Astrocyte of the spinal cord (primary cell): ENCODE measurements around the gene KLHL29.
A peak's percentile ranks its signal among the peaks of the same experiment; 100 is the strongest.

Source experiments
- DNase-seq: peaks from one replicate; pipeline ENCODE4 v3.0.0; 2011; ENCODE audit warnings: low read depth, low spot score
- H3K4me3 ChIP-seq: 2 replicates; pipeline ENCODE4 v1.5.1; 2011; ENCODE audit warnings: low read depth, mild to moderate bottlenecking, low read length, moderate library complexity
- in situ Hi-C: cut with HindIII; loops from 2 replicates; pipeline ENCODE4 v1.10.0; 2017; ENCODE audit warnings: low sequenced_read_pairs
- TF ChIP-seq, protein P1 (sequence below): IDR thresholded peaks from 2 replicates; pipeline ENCODE4 v1.5.1; 2012; ENCODE audit warnings: low read depth, mild to moderate bottlenecking, low read length, inconsistent platforms

The KLHL29 gene

DNA sequence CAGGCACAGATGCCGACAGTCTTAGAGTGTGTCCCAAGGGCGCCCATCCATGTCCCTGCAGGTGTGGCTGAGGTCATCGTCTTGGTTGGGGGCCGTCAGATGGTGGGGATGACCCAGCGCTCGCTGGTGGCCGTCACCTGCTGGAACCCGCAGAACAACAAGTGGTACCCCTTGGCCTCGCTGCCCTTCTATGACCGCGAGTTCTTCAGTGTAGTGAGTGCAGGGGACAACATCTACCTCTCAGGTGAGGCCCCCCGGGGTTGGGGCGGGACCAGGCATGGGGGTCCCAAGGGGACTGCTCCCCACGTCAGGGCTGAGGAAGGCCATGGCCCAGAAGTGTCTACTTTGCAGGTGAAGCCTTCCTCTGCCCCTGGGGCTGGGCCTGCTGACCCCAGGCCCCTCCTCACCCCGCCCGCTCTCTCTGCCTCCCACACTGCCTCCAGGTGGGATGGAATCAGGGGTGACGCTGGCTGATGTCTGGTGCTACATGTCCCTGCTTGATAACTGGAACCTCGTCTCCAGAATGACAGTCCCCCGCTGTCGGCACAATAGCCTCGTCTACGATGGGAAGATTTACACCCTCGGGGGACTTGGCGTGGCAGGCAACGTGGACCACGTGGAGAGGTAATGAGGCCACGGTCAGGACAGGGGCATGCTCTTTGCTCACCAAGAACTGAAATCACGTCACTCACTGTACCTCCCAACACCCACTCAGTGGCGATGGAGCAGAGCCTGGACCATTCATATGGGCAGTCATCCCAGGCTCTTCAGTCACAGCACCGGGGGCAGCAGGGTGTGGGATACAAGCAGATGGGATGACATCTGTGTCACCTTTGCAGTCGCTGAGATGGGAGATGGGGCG lies 311.1 kb downstream of the KLHL29 start:
- H3K4me3 ChIP-seq, result no peak overlapping the region
- DNase-seq, result no peak
- TF ChIP-seq, protein P1, sequence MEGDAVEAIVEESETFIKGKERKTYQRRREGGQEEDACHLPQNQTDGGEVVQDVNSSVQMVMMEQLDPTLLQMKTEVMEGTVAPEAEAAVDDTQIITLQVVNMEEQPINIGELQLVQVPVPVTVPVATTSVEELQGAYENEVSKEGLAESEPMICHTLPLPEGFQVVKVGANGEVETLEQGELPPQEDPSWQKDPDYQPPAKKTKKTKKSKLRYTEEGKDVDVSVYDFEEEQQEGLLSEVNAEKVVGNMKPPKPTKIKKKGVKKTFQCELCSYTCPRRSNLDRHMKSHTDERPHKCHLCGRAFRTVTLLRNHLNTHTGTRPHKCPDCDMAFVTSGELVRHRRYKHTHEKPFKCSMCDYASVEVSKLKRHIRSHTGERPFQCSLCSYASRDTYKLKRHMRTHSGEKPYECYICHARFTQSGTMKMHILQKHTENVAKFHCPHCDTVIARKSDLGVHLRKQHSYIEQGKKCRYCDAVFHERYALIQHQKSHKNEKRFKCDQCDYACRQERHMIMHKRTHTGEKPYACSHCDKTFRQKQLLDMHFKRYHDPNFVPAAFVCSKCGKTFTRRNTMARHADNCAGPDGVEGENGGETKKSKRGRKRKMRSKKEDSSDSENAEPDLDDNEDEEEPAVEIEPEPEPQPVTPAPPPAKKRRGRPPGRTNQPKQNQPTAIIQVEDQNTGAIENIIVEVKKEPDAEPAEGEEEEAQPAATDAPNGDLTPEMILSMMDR, result no peak
- in situ Hi-C loops, result no loop called here

DNA sequence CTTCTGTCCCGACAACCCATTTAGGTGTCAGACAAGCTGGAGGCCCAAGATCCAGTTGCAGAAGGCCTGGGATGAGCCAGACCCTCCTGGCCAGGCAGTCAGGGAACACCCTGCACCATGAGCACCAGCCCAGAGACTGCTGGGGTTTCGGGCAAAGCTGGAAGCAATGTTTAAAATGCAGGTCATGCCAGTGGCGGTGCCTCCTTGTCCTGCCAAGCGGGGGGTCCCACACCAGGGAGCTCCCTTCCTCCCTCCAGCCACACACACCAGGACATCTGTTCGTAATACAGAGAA lies 311.7 kb downstream of the KLHL29 start:
- TF ChIP-seq, protein P1, result no peak
- H3K4me3 ChIP-seq, result no peak overlapping the region
- in situ Hi-C loops, result no loop called here
- no peak for DNase-seq

DNA sequence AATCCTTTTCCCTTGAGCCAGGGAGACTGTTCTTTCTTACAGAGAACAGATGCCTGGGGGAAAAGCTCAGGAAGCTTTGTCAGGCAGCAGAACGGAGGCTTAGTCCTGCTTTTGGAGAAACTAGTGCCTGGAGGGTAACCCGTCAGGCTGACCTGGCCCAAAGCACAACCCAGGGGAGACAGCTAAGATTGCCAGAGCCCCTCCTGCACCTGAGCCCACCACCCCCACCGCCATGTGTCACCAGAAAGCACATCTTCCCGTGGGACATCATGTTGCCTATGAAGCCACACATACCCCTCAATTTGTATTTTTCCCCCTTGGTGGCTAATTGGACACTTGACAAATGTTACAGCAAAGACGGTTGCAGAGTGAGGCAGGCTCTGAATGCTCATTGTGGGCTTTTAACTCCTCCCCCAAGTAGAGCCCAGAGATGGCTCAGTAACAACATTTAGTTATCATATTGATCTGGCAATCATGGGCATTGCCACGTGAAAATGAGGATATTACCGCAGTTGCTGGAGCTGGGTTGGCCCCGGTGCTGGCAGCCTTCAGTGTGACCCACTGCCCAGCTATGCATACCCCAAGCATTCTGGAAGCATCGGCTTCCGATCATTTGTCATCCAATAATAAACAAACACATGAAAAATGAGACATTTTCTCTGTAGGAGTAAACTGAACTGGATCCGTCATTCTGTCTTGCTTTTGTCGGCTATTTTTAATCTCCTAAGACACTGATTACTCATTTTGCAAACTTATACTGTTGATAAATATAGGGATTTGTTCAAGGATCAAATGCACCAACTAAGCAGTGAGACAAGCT lies 312.5 kb downstream of the KLHL29 start:
- TF ChIP-seq, protein P1, result no peak
- peak; percentile 14 for DNase-seq
- in situ Hi-C loops, result no loop called here
- H3K4me3 ChIP-seq, result no peak overlapping the region

DNA sequence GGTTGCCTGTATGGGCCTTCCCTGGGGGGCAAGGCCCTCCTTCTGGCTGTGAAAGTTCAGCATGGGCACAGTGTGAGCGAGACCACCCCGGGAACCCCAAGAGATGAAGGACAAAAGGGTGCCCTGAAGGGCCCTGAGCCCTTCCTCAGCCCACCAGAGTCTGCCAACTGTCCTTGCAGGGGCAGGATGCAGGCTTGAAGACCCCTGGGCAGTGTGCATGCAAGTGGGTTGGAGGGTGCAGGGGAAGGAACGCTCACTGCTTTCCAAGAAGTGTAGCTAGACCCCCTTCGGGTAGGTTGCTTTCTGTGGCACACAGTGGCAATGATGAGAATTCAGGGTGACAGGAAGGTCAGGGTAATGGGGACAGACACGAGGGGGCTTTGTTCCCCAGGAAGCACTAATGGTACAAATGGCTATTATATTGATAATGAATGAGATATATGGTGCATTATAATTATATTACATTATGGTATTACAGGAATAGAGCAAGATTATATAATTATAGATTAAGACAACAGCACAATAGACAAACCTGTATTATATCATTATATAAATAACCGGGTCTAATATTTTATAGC lies 313.2 kb downstream of the KLHL29 start:
- no peak overlapping the region for H3K4me3 ChIP-seq
- no peak for DNase-seq
- in situ Hi-C loops, result no loop called here
- TF ChIP-seq, protein P1, result no peak

DNA sequence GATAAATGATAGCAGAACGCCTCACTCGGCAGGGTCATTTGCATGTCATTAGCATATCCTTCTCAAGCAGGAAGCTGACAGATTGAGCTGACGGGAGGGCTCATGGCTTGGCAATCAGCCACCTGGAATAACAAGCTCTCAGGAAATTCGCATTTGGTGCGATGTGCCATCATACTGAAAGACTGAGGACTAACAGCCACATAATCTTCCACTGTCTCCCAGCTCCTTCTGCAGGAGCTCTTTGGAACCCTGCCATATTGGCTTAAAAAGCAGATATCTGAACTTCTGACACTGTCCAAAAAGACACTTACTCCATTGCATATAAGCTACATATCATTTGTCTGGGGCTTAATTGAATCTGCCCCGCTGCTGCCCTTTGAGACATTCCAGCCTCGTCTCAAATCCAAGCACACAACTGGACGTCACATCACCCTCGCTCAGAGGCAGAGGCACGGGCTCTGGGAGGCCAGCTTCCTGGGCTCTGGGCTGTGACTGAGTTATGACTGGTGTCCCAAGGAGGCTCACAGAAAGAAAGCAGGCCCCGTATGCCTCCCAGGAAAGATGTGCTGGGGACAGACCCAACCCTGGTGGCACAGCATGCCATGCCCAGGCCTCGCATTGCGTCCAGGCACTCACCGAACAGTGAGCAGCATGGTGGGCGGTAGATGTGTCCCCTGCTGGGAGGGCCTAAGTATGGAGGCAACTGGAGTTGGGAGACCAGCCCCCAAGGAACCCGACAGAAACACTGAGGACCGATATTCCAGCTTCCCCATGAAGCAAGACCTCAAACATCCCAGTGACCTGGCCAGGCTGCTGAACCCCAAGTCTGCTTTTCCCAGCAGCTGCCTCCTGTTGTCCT lies 314.0 kb downstream of the KLHL29 start:
- in situ Hi-C loops, result no loop called here
- peak; percentile 34 for DNase-seq

More for the DNA sequence above, 314.0 kb downstream of the KLHL29 start:
- no peak overlapping the region for H3K4me3 ChIP-seq
- TF ChIP-seq, protein P1, result no peak
